Sigmoid colon (tissue), 7 donors: ENCODE measurements around the gene PLPP3. TPM values are rescaled to one million over a fixed set of nuclear protein-coding genes. Genes with fewer than 3 reads are reported as not detected.

Experiments
- DNase-seq: peaks from one replicate; pipeline ENCODE4 v3.0.0-alpha.2; 2019
- H3K27ac ChIP-seq, 4 donors: fragments of 200-600 bp; sonication (generic); one replicate each; pipeline ENCODE4 v1.5.1; 2016 to 2019; ENCODE audit warnings: mild to moderate bottlenecking in 1 of 4
- H3K27me3 ChIP-seq, 3 donors: fragments of 200-600 bp; sonication (generic); one replicate each; pipeline ENCODE4 v1.5.1; 2019; ENCODE audit warnings: mild to moderate bottlenecking in 1 of 3
- H3K36me3 ChIP-seq, 4 donors: fragments of 200-600 bp; sonication (generic); one replicate each; pipeline ENCODE4 v1.5.1; 2016 to 2019
- H3K4me1 ChIP-seq, 4 donors: fragments of 200-600 bp; sonication (generic); one replicate each; pipeline ENCODE4 v1.5.1; 2017 to 2019
- H3K4me3 ChIP-seq, 4 donors: fragments of 200-600 bp; sonication (generic); one replicate each; pipeline ENCODE4 v1.5.1; 2017 to 2019; ENCODE audit warnings: mild to moderate bottlenecking in 2 of 4, moderate library complexity in 1 of 4
- H3K9me3 ChIP-seq, 4 donors: fragments of 200-600 bp in 3 of 4; sonication (generic) in 3 of 4; one replicate each; pipeline versions ENCODE4 v1.5.1 to v1.6.1; 2013 to 2019
- CTCF ChIP-seq, 4 experiments: fragments of 450-650 bp in 3 of 4; fragments of 200-600 bp in 1 of 4; IDR thresholded peaks; one replicate each; pipeline ENCODE4 v1.5.1; 2016 to 2019; ENCODE audit warnings: antibody characterized with exemption in 4 of 4, mild to moderate bottlenecking in 3 of 4, moderate library complexity in 2 of 4
- EP300 ChIP-seq, 4 donors: sonication (generic); formaldehyde crosslinking; IDR thresholded peaks; one replicate each; pipeline ENCODE4 v1.6.1; 2017; ENCODE audit warnings: antibody characterized with exemption in 4 of 4
- POLR2A ChIP-seq, 2 donors: fragments of 450-650 bp; IDR thresholded peaks; one replicate each; pipeline ENCODE4 v1.6.1; 2016; ENCODE audit warnings: antibody characterized with exemption in 2 of 2, mild to moderate bottlenecking in 2 of 2, moderate library complexity in 2 of 2
- POLR2AphosphoS5 ChIP-seq, 4 donors: sonication (generic); formaldehyde crosslinking; IDR thresholded peaks; one replicate each; pipeline ENCODE4 v1.6.1; 2017; ENCODE audit warnings: antibody characterized with exemption in 4 of 4
- WGBS, 2 donors: extraction: QIAGEN DNeasy Blood & Tissue Kit; methylation state at CpG; one replicate each; pipeline ENCODE4 v1.1.7; 2013; 5-methylcytosine and 5-hydroxymethylcytosine counted together
- intact Hi-C: fragments of 100-400 bp; cut with DNase I; formaldehyde crosslinking; loops from one replicate; pipeline ENCODE4 v1.15.1; 2023
- polyA plus RNA-seq, 3 donors: library from polyadenylated mRNA; stranded (reverse); fragments of 200-250 nt; gene quantifications; one replicate each; pipeline ENCODE4 v1.2.3, GENCODE V29; 2013
- total RNA-seq, 4 donors: library from RNA; depleted of rRNA; stranded (reverse); fragments of >200 nt; gene quantifications; one replicate each; pipeline ENCODE4 v1.1.0, GENCODE V29; 2016
- donor health status: healthy with polysubstance abuse.
- donor health status: Bipolar disorder and iron deficiency.
- donor health status: healthy.

PLPP3 gene
- total and polyA plus RNA-seq, 7 donors, result 4.9 to 136 (median 92.8) TPM

GRCh38 chr1:56542651-56543050 lies 36.7 kb downstream of the PLPP3 start:
- Histone ChIP-seq H3K27me3 (no peaks in the 10 kb centered on the region), H3K9me3 (no peaks in the 10 kb centered on the region), H3K4me1 (peaks cover 0 to 59% (median 41%) of the 10 kb centered on the region in 4 donors), H3K4me3 (no peak overlapping the region), H3K36me3 (no peaks in the 10 kb centered on the region), H3K27ac (no peak overlapping the region)
- TF ChIP-seq EP300 (IDR thresholded peaks at IDR 0.05) (no peak), CTCF (IDR thresholded peaks at IDR 0.05) (no peak), POLR2A (IDR thresholded peaks at IDR 0.05) (no peak), POLR2AphosphoS5 (IDR thresholded peaks at IDR 0.05) (no peak)
- 95 to 96% methylated on average over 5 of the region's 5 CpGs for WGBS, 2 donors
- no peak for DNase-seq
- intact Hi-C loops, result no loop called here

- TF ChIP-seq POLR2AphosphoS5 (IDR thresholded peaks at IDR 0.05), result no peak
- no peak for TF ChIP-seq EP300 (IDR thresholded peaks at IDR 0.05)
- no peak for TF ChIP-seq POLR2A (IDR thresholded peaks at IDR 0.05)
- WGBS, 2 donors, result 87 to 93% methylated on average over 1 of the region's 1 CpG
- no peak for DNase-seq
- Histone ChIP-seq H3K36me3 (peaks cover 0 to 5% (median 1%) of the 10 kb centered on the region in 4 donors), H3K9me3 (no peaks in the 10 kb centered on the region), H3K27me3 (no peaks in the 10 kb centered on the region), H3K4me3 (no peak overlapping the region), H3K27ac (no peak overlapping the region), H3K4me1 (peaks cover 0 to 59% (median 40%) of the 10 kb centered on the region in 4 donors)
- intact Hi-C loops, result no loop called here
Observed at GRCh38 chr1:56541408-56541807, 38.0 kb downstream of the PLPP3 start.

GRCh38 chr1:56540467-56540866 lies 38.9 kb downstream of the PLPP3 start:
- peaks cover 0 to 52% (median 38%) of the 10 kb centered on the region in 4 donors for H3K4me1 ChIP-seq

GRCh38 chr1:56539520-56539931 lies 39.8 kb downstream of the PLPP3 start:
- intact Hi-C loops, result no loop called here
- peak overlapping the region in 2 of 4 donors; percentile 25 to 55 for H3K27ac ChIP-seq
- no peaks in the 10 kb centered on the region for H3K27me3 ChIP-seq
- H3K9me3 ChIP-seq, result no peaks in the 10 kb centered on the region
- H3K36me3 ChIP-seq, result peaks cover 0 to 23% (median 6%) of the 10 kb centered on the region in 4 donors
- no peak for TF ChIP-seq POLR2A (IDR thresholded peaks at IDR 0.05)
- no peak for TF ChIP-seq POLR2AphosphoS5 (IDR thresholded peaks at IDR 0.05)
- no peak for TF ChIP-seq EP300 (IDR thresholded peaks at IDR 0.05)
- TF ChIP-seq CTCF (IDR thresholded peaks at IDR 0.05), result no peak
- no peak overlapping the region for H3K4me3 ChIP-seq
- DNase-seq, result no peak
- WGBS, 2 donors, result 49 to 60% methylated on average over 2 of the region's 2 CpGs
- peaks cover 0 to 48% (median 38%) of the 10 kb centered on the region in 4 donors for H3K4me1 ChIP-seq

More at GRCh38 chr1:56540467-56540866, 38.9 kb downstream of the PLPP3 start:
- 44 to 68% methylated on average over 2 of the region's 2 CpGs for WGBS, 2 donors
- TF ChIP-seq EP300 (IDR thresholded peaks at IDR 0.05), result no peak
- no peak for TF ChIP-seq POLR2A (IDR thresholded peaks at IDR 0.05)
- TF ChIP-seq POLR2AphosphoS5 (IDR thresholded peaks at IDR 0.05), result no peak
- no peak for TF ChIP-seq CTCF (IDR thresholded peaks at IDR 0.05)
- intact Hi-C loops, result no loop called here
- no peaks in the 10 kb centered on the region for H3K9me3 ChIP-seq
- no peak for DNase-seq
- peak overlapping the region in 1 of 4 donors; percentile 55 for H3K27ac ChIP-seq
- H3K36me3 ChIP-seq, result peaks cover 0 to 14% (median 2%) of the 10 kb centered on the region in 4 donors
- no peaks in the 10 kb centered on the region for H3K27me3 ChIP-seq
- no peak overlapping the region for H3K4me3 ChIP-seq

- intact Hi-C loops, result no loop called here
- no peak for TF ChIP-seq POLR2AphosphoS5 (IDR thresholded peaks at IDR 0.05)
- TF ChIP-seq POLR2A (IDR thresholded peaks at IDR 0.05), result no peak
- TF ChIP-seq CTCF (IDR thresholded peaks at IDR 0.05), result no peak
- TF ChIP-seq EP300 (IDR thresholded peaks at IDR 0.05), result no peak
- Histone ChIP-seq H3K27ac (no peak overlapping the region), H3K4me1 (peaks cover 0 to 45% (median 36%) of the 10 kb centered on the region in 4 donors), H3K4me3 (no peak overlapping the region), H3K36me3 (peaks cover 0 to 30% (median 9%) of the 10 kb centered on the region in 4 donors), H3K27me3 (no peaks in the 10 kb centered on the region), H3K9me3 (no peaks in the 10 kb centered on the region)
- no peak for DNase-seq
- WGBS, 2 donors, result 79 to 82% methylated on average over 3 of the region's 3 CpGs
Observed at GRCh38 chr1:56538532-56538931, 40.8 kb downstream of the PLPP3 start.
